ENCODE measurements around the gene SCFD2. TPM values are rescaled to one million over a fixed set of nuclear protein-coding genes. Genes with fewer than 3 reads are reported as not detected.

Gene SCFD2
- total RNA-seq, 1 experiment from 2014 or later, result 8.1 TPM

DNA sequence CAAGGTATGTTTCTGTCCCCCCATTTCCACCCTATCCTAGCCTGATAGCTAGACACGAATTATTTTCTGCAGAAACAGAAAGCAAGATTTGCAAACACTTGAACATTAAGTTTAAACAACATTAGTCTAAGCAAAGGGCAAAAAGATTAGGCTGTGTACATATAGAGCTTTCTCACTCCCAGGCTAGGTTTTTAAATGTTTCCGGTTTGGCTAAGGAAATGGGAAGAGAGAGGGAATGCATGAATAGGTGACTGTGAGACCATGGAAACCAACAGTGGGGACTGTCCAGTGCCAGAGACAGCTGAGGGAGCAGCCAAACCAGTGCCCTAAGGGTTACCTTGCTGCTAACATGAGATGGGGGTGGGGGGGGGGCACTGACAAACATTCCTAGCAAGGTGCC, 242.7 kb downstream of the SCFD2 start:
- no peaks in the 10 kb centered on the region for H3K9me2 ChIP-seq (ENCODE audit: insufficient read depth)
- no peaks in the 10 kb centered on the region for H3K36me3 ChIP-seq (ENCODE audit: low read depth)
- no peaks in the 10 kb centered on the region for H3K27me3 ChIP-seq (ENCODE audit: insufficient read depth, low read depth)
- no peak overlapping the region for H3K27ac ChIP-seq
- no TSS peak for BruUV-seq (replicated peaks)
- ChIA-PET POLR2A (ENCODE audit: unreplicated experiment) (no interaction called here), CTCF (no interaction called here)
- H3K79me2 ChIP-seq (ENCODE audit: low read depth), result no peaks in the 10 kb centered on the region
- no peak for TF ChIP-seq EZH2 (IDR thresholded peaks at IDR 0.05; ENCODE audit: low read depth)
- TF ChIP-seq, protein P1, sequence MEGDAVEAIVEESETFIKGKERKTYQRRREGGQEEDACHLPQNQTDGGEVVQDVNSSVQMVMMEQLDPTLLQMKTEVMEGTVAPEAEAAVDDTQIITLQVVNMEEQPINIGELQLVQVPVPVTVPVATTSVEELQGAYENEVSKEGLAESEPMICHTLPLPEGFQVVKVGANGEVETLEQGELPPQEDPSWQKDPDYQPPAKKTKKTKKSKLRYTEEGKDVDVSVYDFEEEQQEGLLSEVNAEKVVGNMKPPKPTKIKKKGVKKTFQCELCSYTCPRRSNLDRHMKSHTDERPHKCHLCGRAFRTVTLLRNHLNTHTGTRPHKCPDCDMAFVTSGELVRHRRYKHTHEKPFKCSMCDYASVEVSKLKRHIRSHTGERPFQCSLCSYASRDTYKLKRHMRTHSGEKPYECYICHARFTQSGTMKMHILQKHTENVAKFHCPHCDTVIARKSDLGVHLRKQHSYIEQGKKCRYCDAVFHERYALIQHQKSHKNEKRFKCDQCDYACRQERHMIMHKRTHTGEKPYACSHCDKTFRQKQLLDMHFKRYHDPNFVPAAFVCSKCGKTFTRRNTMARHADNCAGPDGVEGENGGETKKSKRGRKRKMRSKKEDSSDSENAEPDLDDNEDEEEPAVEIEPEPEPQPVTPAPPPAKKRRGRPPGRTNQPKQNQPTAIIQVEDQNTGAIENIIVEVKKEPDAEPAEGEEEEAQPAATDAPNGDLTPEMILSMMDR (conservative IDR thresholded peaks at IDR 0.05), result no peak
- no peak overlapping the region for H3K4me2 ChIP-seq
- intact Hi-C loops (cut with micrococcal nuclease; ENCODE audit: unreplicated experiment), result no loop called here
- DNase-seq, result no peak
- H3K4me3 ChIP-seq, result no peak overlapping the region
- no peak overlapping the region for H2AFZ ChIP-seq
- H4K20me1 ChIP-seq (ENCODE audit: insufficient read depth), result no peaks in the 10 kb centered on the region
- no peaks in the 10 kb centered on the region for H3K4me1 ChIP-seq (replicated peaks; ENCODE audit: insufficient read depth)
- H3K9me3 ChIP-seq (ENCODE audit: insufficient read depth, low read depth), result no peaks in the 10 kb centered on the region
- H3F3A ChIP-seq (ENCODE audit: insufficient read depth, low read depth), result no peaks in the 10 kb centered on the region

DNA sequence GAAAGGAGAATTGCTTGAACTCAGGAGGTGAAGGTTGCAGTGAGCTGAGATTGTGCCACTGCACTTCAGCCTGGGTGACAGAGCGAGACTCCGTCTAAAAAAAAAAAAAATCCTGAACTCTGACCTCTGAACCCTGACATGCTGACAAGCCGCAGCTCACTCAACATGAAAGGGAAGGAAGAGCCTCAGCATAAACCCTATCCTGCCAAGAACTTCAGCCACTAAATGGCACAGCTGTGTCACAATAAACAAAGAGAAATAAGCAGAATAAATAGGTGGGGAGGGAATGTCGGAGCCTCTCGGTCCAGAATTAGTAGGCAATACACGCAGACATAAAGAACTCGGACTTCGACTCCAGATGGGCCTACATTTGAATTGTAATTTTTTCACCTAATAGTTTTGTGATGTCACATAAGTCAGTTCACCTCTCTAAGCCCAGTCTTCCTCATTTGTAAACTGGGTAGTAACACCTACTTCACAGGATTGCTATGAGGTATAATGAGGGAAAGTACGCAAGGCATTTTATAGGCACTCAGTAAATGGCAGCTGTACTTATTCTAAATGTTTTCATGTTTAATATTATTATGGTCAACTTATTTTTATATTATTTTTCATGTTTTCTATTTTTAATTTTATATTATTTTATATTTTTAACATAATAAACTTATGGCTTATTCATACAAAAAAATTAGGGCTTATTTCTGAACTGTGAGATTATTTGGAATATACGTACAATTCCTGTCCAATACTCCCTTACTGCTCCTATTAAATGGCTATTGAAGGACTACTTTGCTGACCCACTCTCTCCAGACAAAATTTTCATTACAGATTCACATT, 243.4 kb downstream of the SCFD2 start:
- POLR2A ChIA-PET (ENCODE audit: unreplicated experiment), result no interaction called here
- no peaks in the 10 kb centered on the region for H3K4me1 ChIP-seq (replicated peaks; ENCODE audit: insufficient read depth)
- no peak overlapping the region for H2AFZ ChIP-seq
- no peak for TF ChIP-seq EZH2 (IDR thresholded peaks at IDR 0.05; ENCODE audit: low read depth)
- TF ChIP-seq, protein P1 (conservative IDR thresholded peaks at IDR 0.05), result no peak
- H3K27ac ChIP-seq, result no peak overlapping the region
- H3K27me3 ChIP-seq (ENCODE audit: insufficient read depth, low read depth), result no peaks in the 10 kb centered on the region
- H3K9me3 ChIP-seq (ENCODE audit: insufficient read depth, low read depth), result no peaks in the 10 kb centered on the region
- DNase-seq, result no peak
- H3K4me2 ChIP-seq, result no peak overlapping the region
- no peaks in the 10 kb centered on the region for H4K20me1 ChIP-seq (ENCODE audit: insufficient read depth)
- no peaks in the 10 kb centered on the region for H3F3A ChIP-seq (ENCODE audit: insufficient read depth, low read depth)
- no TSS peak for BruUV-seq (replicated peaks)
- intact Hi-C loops (cut with micrococcal nuclease; ENCODE audit: unreplicated experiment), result no loop called here
- H3K4me3 ChIP-seq, result no peak overlapping the region
- H3K36me3 ChIP-seq (ENCODE audit: low read depth), result no peaks in the 10 kb centered on the region
- H3K9me2 ChIP-seq (ENCODE audit: insufficient read depth), result no peaks in the 10 kb centered on the region
- CTCF ChIA-PET, result interaction anchor here (0.6 kb wide), 1 partner anchor 454 kb away, joined by 3 read pairs; no protein-coding TSS in a partner anchor
- H3K79me2 ChIP-seq (ENCODE audit: low read depth), result no peaks in the 10 kb centered on the region

DNA sequence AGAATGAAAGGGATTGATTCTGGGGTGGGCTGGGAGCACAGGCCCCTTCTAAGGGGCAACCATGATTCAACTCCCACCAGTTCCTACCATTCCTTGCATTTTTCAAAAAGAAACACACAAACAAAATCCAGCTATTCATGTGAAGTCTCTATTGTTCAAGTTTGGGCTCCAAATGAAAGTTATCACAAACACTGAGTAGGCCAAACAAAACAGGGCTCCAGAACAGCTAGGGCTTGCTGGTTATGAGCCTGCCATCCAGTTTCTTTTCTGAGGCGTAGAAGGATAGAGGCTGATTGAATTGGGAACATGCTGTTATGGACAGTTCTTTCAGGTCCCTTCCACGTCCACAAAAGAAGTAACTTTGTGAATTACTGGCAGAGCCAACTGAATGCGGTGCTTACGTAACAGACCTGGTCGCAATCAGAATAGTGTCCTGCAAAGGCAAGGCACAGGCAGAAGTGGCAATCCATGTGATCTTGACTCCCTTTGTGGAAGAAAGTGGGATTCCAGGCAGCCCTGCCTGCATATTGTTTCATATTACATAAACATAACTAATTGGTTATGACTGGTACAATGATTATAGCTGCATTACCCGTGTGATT, 244.5 kb downstream of the SCFD2 start:
- H3K27ac ChIP-seq, result no peak overlapping the region
- no peak overlapping the region for H3K4me2 ChIP-seq
- DNase-seq, result no peak
- no peaks in the 10 kb centered on the region for H3K9me3 ChIP-seq (ENCODE audit: insufficient read depth, low read depth)
- intact Hi-C loops (cut with micrococcal nuclease; ENCODE audit: unreplicated experiment), result no loop called here
- POLR2A ChIA-PET (ENCODE audit: unreplicated experiment), result no interaction called here
- H3F3A ChIP-seq (ENCODE audit: insufficient read depth, low read depth), result no peaks in the 10 kb centered on the region
- H4K20me1 ChIP-seq (ENCODE audit: insufficient read depth), result no peaks in the 10 kb centered on the region
- H3K36me3 ChIP-seq (ENCODE audit: low read depth), result no peaks in the 10 kb centered on the region
- no peaks in the 10 kb centered on the region for H3K79me2 ChIP-seq (ENCODE audit: low read depth)
- H2AFZ ChIP-seq, result no peak overlapping the region
- CTCF ChIA-PET, result no interaction called here
- no TSS peak for BruUV-seq (replicated peaks)
- H3K4me3 ChIP-seq, result no peak overlapping the region
- no peaks in the 10 kb centered on the region for H3K27me3 ChIP-seq (ENCODE audit: insufficient read depth, low read depth)
- no peaks in the 10 kb centered on the region for H3K4me1 ChIP-seq (replicated peaks; ENCODE audit: insufficient read depth)
- TF ChIP-seq EZH2 (IDR thresholded peaks at IDR 0.05; ENCODE audit: low read depth), result no peak
- TF ChIP-seq, protein P1 (conservative IDR thresholded peaks at IDR 0.05), result no peak
- no peaks in the 10 kb centered on the region for H3K9me2 ChIP-seq (ENCODE audit: insufficient read depth)

Data from PC-9 (cell line).